HepG2 (cell line): ENCODE data around the gene MRPS25. TPM values are rescaled to one million over a fixed set of nuclear protein-coding genes. Genes with fewer than 3 reads are reported as not detected.
A peak's percentile ranks its signal among the peaks of the same experiment; 100 is the strongest.

ENCODE experiments used
- BORCS8-MEF2B ChIP-seq: sonication (generic); formaldehyde crosslinking; IDR thresholded peaks from 2 replicates; pipeline ENCODE4 v1.8.0; 2022; ENCODE audit warnings: mild to moderate bottlenecking, missing genetic modification reagents
- EZH2 ChIP-seq: conservative IDR thresholded peaks from 2 replicates; pipeline ENCODE4 v1.6.1; 2012; ENCODE audit warnings: mild to moderate bottlenecking, low read depth, low read length, moderate library complexity
- GATAD2A ChIP-seq: IDR thresholded peaks from 2 replicates; pipeline ENCODE4 v1.6.1; 2016
- GTF3A ChIP-seq: sonication (generic); formaldehyde crosslinking; conservative IDR thresholded peaks from 2 replicates; pipeline ENCODE4 v1.4.0; 2020; ENCODE audit warnings: mild to moderate bottlenecking, missing genetic modification reagents
- HMG20A ChIP-seq: IDR thresholded peaks from 2 replicates; pipeline ENCODE4 v1.6.1; 2016; ENCODE audit warnings: borderline replicate concordance
- KDM5A ChIP-seq: fragments of 200-600 bp; sonication (generic); IDR thresholded peaks from 2 replicates; pipeline ENCODE4 v1.7.0; 2018; ENCODE audit warnings: antibody characterized with exemption, mild to moderate bottlenecking, low read length, borderline replicate concordance
- MTERF4 ChIP-seq: sonication (generic); formaldehyde crosslinking; IDR thresholded peaks from 2 replicates; pipeline ENCODE4 v1.8.0; 2023; ENCODE audit warnings: mild to moderate bottlenecking, missing genetic modification reagents
- MYPOP ChIP-seq: sonication (generic); formaldehyde crosslinking; IDR thresholded peaks from 2 replicates; pipeline ENCODE4 v1.8.1; 2023; ENCODE audit warnings: mild to moderate bottlenecking, moderate library complexity, missing genetic modification reagents
- RBAK ChIP-seq: sonication (generic); formaldehyde crosslinking; IDR thresholded peaks from 2 replicates; pipeline ENCODE4 v1.5.1; 2020; ENCODE audit warnings: mild to moderate bottlenecking, missing genetic modification reagents
- SMAD9 ChIP-seq: sonication (generic); formaldehyde crosslinking; IDR thresholded peaks from 2 replicates; pipeline ENCODE4 v1.5.1; 2020; ENCODE audit warnings: mild to moderate bottlenecking, missing genetic modification reagents
- STAT5B ChIP-seq: sonication (generic); formaldehyde crosslinking; IDR thresholded peaks from 2 replicates; pipeline ENCODE4 v1.4.0; 2020; ENCODE audit warnings: missing genetic modification reagents
- ZBTB2 ChIP-seq: sonication (generic); formaldehyde crosslinking; IDR thresholded peaks from 2 replicates; pipeline ENCODE4 v1.8.0; 2022; ENCODE audit warnings: low read depth, missing genetic modification reagents
- ZNF407 ChIP-seq: sonication (generic); formaldehyde crosslinking; IDR thresholded peaks from one replicate; pipeline ENCODE4 v1.5.1; 2020; ENCODE audit warnings: mild to moderate bottlenecking, missing genetic modification reagents; ENCODE audit errors: not compliant biosample characterization
- ZNF670 ChIP-seq: sonication (generic); formaldehyde crosslinking; IDR thresholded peaks from 2 replicates; pipeline ENCODE4 v1.8.0; 2022; ENCODE audit warnings: mild to moderate bottlenecking, missing genetic modification reagents, borderline replicate concordance
- ZNF747 ChIP-seq: sonication (generic); formaldehyde crosslinking; IDR thresholded peaks from 2 replicates; pipeline ENCODE4 v1.8.1; 2023; ENCODE audit warnings: missing genetic modification reagents, mild to moderate bottlenecking, borderline replicate concordance
- ZSCAN20 ChIP-seq: sonication (generic); formaldehyde crosslinking; IDR thresholded peaks from 2 replicates; pipeline ENCODE4 v1.4.0; 2020; ENCODE audit warnings: missing genetic modification reagents, mild to moderate bottlenecking, borderline replicate concordance
- polyA plus RNA-seq, 8 experiments: library from polyadenylated mRNA; depleted of rRNA in 3 of 8; stranded (reverse) in 7 of 8; unstranded in 1 of 8; fragments of >200 nt; fragmentation: Illumina TruSeq in 4 of 8; extraction: Trizol in 4 of 8; gene quantifications; 2 replicates each; pipeline versions ENCODE4 v1.2.1 to v1.2.3, GENCODE V29; 2011 to 2016; ENCODE audit warnings: low read depth in 4 of 8, missing spikeins in 1 of 8, mixed read lengths in 1 of 8; ENCODE audit not compliant: insufficient read depth in 1 of 8
- total RNA-seq, 5 experiments: library from RNA; depleted of rRNA; stranded (reverse); fragments of >200 nt; fragmentation: Illumina TruSeq; extraction: Trizol; gene quantifications; 2 replicates each; pipeline ENCODE4 v1.2.3, GENCODE V29; 2016; ENCODE audit warnings: low read depth in 1 of 5

MRPS25 gene
- total and polyA plus RNA-seq, 2 of the 13 experiments (the other 11 are each of a cell fraction or from before 2014, with no cell fraction given), result 60.1 to 74.3 TPM

- TF ChIP-seq ZNF407 (CRISPR knock-in tag) (peak; percentile 77), KDM5A (no peak), ZNF747 (CRISPR knock-in tag) (peak; percentile 82), SMAD9 (CRISPR knock-in tag) (peak; percentile 85; the same call in 1 of the 2 replicates), RBAK (no peak), MYPOP (CRISPR knock-in tag) (peak; percentile 62; the same call in 1 of the 2 replicates), ZNF670 (CRISPR knock-in tag) (peak; percentile 64; the same call in 1 of the 2 replicates), STAT5B (CRISPR knock-in tag) (no peak), BORCS8-MEF2B (peak; percentile 92), GATAD2A (CRISPR knock-in tag) (peak; percentile 21; the same call in 1 of the 2 replicates), ZSCAN20 (no peak), MTERF4 (CRISPR knock-in tag) (0 out of 2 replicates have a peak, but pooled peaks have one; percentile 70), ZBTB2 (CRISPR knock-in tag) (no peak), HMG20A (CRISPR knock-in tag) (no peak), GTF3A (no peak), EZH2 (no peak)
Observed at GRCh38 chr3:15064835-15065549, at the start of gene MRPS25 (continued).
